Esophagus muscularis mucosa (tissue), 4 donors: ENCODE results near the gene ADAMTSL5. TPM values are rescaled to one million over a fixed set of nuclear protein-coding genes. Genes with fewer than 3 reads are reported as not detected.
"Not testable (repeated sequence)": the region's sequence is repeated elsewhere in the genome, so short reads cannot be mapped to it uniquely, and the experiment has no call there.

Source experiments
- DNase-seq: peaks from one replicate; pipeline ENCODE4 v3.0.0-alpha.2; 2017; ENCODE audit errors: extremely low spot score
- H3K27ac ChIP-seq, 4 donors: fragments of 200-600 bp; sonication (generic); replicated peaks in 1 of 4; 1 replicate in 3 of 4; 2 replicates in 1 of 4; pipeline ENCODE4 v1.5.1; 2016 to 2019; ENCODE audit warnings: mild to moderate bottlenecking in 1 of 4
- H3K27me3 ChIP-seq, 4 donors: fragments of 200-600 bp; sonication (generic); one replicate each; pipeline versions ENCODE4 v1.5.1 to v1.6.0; 2016 to 2019
- H3K36me3 ChIP-seq, 4 donors: fragments of 200-600 bp; sonication (generic); one replicate each; pipeline ENCODE4 v1.5.1; 2016 to 2019
- H3K4me1 ChIP-seq, 4 donors: fragments of 200-600 bp; sonication (generic); one replicate each; pipeline ENCODE4 v1.5.1; 2016 to 2019
- H3K4me3 ChIP-seq, 4 donors: fragments of 200-600 bp; sonication (generic); 1 replicate in 2 of 4; 2 replicates in 2 of 4; pipeline ENCODE4 v1.5.1; 2016 to 2019; ENCODE audit warnings: mild to moderate bottlenecking in 4 of 4, moderate library complexity in 1 of 4
- H3K9me3 ChIP-seq, 4 donors: fragments of 200-600 bp; sonication (generic); 1 replicate in 3 of 4; 2 replicates in 1 of 4; pipeline ENCODE4 v1.5.1; 2016 to 2019
- EP300 ChIP-seq: sonication (generic); formaldehyde crosslinking; IDR thresholded peaks from one replicate; pipeline ENCODE4 v1.6.1; 2017; ENCODE audit warnings: antibody characterized with exemption
- POLR2A ChIP-seq: fragments of 450-650 bp; IDR thresholded peaks from one replicate; pipeline ENCODE4 v1.6.1; 2017; ENCODE audit warnings: antibody characterized with exemption, moderate library complexity, mild to moderate bottlenecking, low read depth
- POLR2AphosphoS5 ChIP-seq, 2 donors: sonication (generic); formaldehyde crosslinking; IDR thresholded peaks; one replicate each; pipeline ENCODE4 v1.6.1; 2017; ENCODE audit warnings: antibody characterized with exemption in 2 of 2
- whole genome bisulfite sequencing: methylation state at CpG from one replicate; pipeline ENCODE4 v1.1.5; 2018; 5-methylcytosine and 5-hydroxymethylcytosine counted together
- intact Hi-C: fragments of 100-400 bp; cut with DNase I; formaldehyde crosslinking; loops from one replicate; pipeline ENCODE4 v1.15.1; 2023
- total RNA-seq, 4 donors: library from RNA; depleted of rRNA; stranded (reverse); fragments of >200 nt; gene quantifications; one replicate each; pipeline versions ENCODE4 v1.1.0 to v1.2.1, GENCODE V29; 2016
- TF ChIP-seq, protein P1 (sequence below), 3 experiments: fragments of 200-600 bp in 2 of 3; fragments of 450-650 bp in 1 of 3; sonication (generic) in 2 of 3; IDR thresholded peaks; one replicate each; pipeline ENCODE4 v1.5.1; 2017 to 2019; ENCODE audit warnings: antibody characterized with exemption in 3 of 3, mild to moderate bottlenecking in 2 of 3, moderate library complexity in 1 of 3

ADAMTSL5 gene
- total RNA-seq, 4 donors from 2014 or later = 3.9 to 5.9 (median 4.7) TPM

GRCh38 chr19:1478934-1479707, 33.7 kb downstream of the ADAMTSL5 start, which contains the start of gene C19orf25:
Gene C19orf25, minus strand, starts transcription at chr19:1479215. Its CDS starts 312 bp downstream, at chr19:1478903.
- peak; percentile 97 for DNase-seq
- Histone ChIP-seq H3K4me3 (peak within 1 kb of the TSS; percentile 80 to 98 (median 94)), H3K27ac (peak within 1 kb of the TSS; percentile 71 to 79 (median 74)), H3K27me3 (peaks cover 0 to 16% (median 0%) of the 10 kb centered on the region in 4 donors), H3K9me3 (no peaks in the 10 kb centered on the region), H3K36me3 (peaks cover 0 to 33% (median 16%) of the 10 kb centered on the region in 4 donors), H3K4me1 (peaks cover 17 to 40% (median 33%) of the 10 kb centered on the region in 4 donors)
- intact Hi-C loops = no loop called here
- TF ChIP-seq POLR2A (no peak), POLR2AphosphoS5 (IDR thresholded peaks at IDR 0.05) (peak; percentile 89 to 94)
- TF ChIP-seq, protein P1, sequence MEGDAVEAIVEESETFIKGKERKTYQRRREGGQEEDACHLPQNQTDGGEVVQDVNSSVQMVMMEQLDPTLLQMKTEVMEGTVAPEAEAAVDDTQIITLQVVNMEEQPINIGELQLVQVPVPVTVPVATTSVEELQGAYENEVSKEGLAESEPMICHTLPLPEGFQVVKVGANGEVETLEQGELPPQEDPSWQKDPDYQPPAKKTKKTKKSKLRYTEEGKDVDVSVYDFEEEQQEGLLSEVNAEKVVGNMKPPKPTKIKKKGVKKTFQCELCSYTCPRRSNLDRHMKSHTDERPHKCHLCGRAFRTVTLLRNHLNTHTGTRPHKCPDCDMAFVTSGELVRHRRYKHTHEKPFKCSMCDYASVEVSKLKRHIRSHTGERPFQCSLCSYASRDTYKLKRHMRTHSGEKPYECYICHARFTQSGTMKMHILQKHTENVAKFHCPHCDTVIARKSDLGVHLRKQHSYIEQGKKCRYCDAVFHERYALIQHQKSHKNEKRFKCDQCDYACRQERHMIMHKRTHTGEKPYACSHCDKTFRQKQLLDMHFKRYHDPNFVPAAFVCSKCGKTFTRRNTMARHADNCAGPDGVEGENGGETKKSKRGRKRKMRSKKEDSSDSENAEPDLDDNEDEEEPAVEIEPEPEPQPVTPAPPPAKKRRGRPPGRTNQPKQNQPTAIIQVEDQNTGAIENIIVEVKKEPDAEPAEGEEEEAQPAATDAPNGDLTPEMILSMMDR (IDR thresholded peaks at IDR 0.05) = no peak
- WGBS = 2% methylated on average over 9 of the region's 71 CpGs

GRCh38 chr19:1477056-1477455, 35.8 kb downstream of the ADAMTSL5 start:
- WGBS = 88% methylated on average over 9 of the region's 9 CpGs
- intact Hi-C loops, H3K4me3 ChIP-seq, H3K27ac ChIP-seq, DNase-seq, H3K9me3 ChIP-seq: not testable (repeated sequence)
- peaks cover 0 to 37% (median 16%) of the 10 kb centered on the region in 4 donors for H3K36me3 ChIP-seq
- H3K27me3 ChIP-seq = peaks cover 2 to 37% (median 14%) of the 10 kb centered on the region in 4 donors
- peaks cover 22 to 60% (median 50%) of the 10 kb centered on the region in 4 donors for H3K4me1 ChIP-seq

- peaks cover 29 to 72% (median 62%) of the 10 kb centered on the region in 4 donors for H3K4me1 ChIP-seq
- H3K9me3 ChIP-seq = no peaks in the 10 kb centered on the region
- peaks cover 0 to 37% (median 16%) of the 10 kb centered on the region in 4 donors for H3K36me3 ChIP-seq
- H3K27ac ChIP-seq = no peak overlapping the region
- H3K27me3 ChIP-seq = peaks cover 13 to 48% (median 26%) of the 10 kb centered on the region in 4 donors
- TF ChIP-seq, protein P1 (IDR thresholded peaks at IDR 0.05) = no peak
- TF ChIP-seq POLR2A = no peak
- no peak for TF ChIP-seq EP300
- no peak for TF ChIP-seq POLR2AphosphoS5 (IDR thresholded peaks at IDR 0.05)
- WGBS = 85% methylated on average over 22 of the region's 31 CpGs
- DNase-seq = no peak
- intact Hi-C loops = no loop called here
- H3K4me3 ChIP-seq = no peak overlapping the region
Measured at GRCh38 chr19:1475751-1476437, 36.9 kb downstream of the ADAMTSL5 start.

DNA sequence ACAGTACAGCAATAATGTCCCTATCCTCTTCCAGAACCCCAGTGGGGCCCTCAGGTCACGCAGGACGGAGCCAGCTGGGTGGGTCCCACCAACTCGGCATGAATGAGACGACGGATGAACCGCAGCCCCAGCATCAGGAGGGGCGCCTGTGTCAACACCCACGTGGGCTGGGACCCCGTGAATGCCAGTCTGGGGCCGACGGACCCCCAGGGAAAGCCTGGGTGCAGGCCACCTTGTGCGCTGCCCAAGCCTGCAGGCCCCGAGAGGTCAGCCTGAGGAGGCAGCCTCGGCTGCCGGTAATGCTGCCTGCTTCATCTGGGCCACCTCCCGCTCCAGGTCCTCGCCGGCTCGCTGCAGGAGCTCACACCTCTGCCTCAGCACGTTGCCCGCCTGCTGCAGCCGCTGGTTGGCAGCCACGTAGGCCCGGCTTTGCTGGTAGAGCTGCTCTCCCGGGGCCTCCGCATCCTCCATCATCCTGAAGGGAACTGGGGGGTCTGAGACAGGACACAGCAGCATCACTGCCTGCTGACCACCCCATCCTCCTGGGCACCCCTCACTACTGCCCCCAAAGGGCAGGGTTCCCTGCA, 38.0 kb downstream of the ADAMTSL5 start:
- Histone ChIP-seq H3K27me3 (peaks cover 23 to 59% (median 36%) of the 10 kb centered on the region in 4 donors), H3K9me3 (no peaks in the 10 kb centered on the region), H3K27ac (no peak overlapping the region), H3K4me1 (peaks cover 39 to 81% (median 71%) of the 10 kb centered on the region in 4 donors), H3K36me3 (peaks cover 0 to 37% (median 16%) of the 10 kb centered on the region in 4 donors), H3K4me3 (no peak overlapping the region)
- intact Hi-C loops = no loop called here
- 81% methylated on average over 11 of the region's 26 CpGs for WGBS
- TF ChIP-seq EP300 = no peak
- TF ChIP-seq, protein P1 (IDR thresholded peaks at IDR 0.05) = no peak
- no peak for DNase-seq
